SU-DHL-6 (cell line): ENCODE data around the gene EFNA5.

ENCODE experiments used
- EZH2phosphoT487 ChIP-seq: fragments of 200-600 bp; sonication (generic), shearing (Covaris generic); conservative IDR thresholded peaks from 2 replicates; pipeline ENCODE4 v1.6.1; 2018; ENCODE audit warnings: mild to moderate bottlenecking, antibody characterized with exemption, low read length, moderate library complexity, mixed read lengths
- TF ChIP-seq, protein P1 (sequence below): fragments of 200-600 bp; sonication (generic); IDR thresholded peaks from one replicate; pipeline ENCODE4 v1.5.1; 2017; ENCODE audit warnings: antibody characterized with exemption, mild to moderate bottlenecking, low read length, moderate library complexity; ENCODE audit not compliant: insufficient read depth, poor library complexity, severe bottlenecking

DNA sequence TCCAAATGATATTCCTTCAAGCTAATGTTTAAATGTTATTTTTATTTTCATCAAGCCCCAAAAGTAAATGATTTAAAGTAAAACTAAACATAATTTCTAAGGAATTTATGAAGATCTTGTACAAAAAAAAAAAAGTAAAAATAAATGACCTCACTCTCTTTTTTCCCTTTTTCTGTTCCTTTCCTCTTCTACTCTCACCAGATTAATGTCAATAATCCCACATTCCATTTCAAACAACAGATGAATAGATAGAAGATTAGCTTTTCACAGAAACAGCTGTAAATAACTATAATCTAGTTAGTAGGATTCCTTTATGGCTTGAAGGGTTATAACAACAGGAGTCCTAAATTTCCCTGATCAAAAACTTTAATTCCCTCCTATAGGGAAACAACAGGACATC, 88.1 kb downstream of the EFNA5 start:
- TF ChIP-seq, protein P1, sequence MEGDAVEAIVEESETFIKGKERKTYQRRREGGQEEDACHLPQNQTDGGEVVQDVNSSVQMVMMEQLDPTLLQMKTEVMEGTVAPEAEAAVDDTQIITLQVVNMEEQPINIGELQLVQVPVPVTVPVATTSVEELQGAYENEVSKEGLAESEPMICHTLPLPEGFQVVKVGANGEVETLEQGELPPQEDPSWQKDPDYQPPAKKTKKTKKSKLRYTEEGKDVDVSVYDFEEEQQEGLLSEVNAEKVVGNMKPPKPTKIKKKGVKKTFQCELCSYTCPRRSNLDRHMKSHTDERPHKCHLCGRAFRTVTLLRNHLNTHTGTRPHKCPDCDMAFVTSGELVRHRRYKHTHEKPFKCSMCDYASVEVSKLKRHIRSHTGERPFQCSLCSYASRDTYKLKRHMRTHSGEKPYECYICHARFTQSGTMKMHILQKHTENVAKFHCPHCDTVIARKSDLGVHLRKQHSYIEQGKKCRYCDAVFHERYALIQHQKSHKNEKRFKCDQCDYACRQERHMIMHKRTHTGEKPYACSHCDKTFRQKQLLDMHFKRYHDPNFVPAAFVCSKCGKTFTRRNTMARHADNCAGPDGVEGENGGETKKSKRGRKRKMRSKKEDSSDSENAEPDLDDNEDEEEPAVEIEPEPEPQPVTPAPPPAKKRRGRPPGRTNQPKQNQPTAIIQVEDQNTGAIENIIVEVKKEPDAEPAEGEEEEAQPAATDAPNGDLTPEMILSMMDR, result no peak
- no peak for TF ChIP-seq EZH2phosphoT487
